Measurements from ENCODE around the gene ZNF337.
A peak's percentile ranks its signal among the peaks of the same experiment; 100 is the strongest.
"Not testable (repeated sequence)": the region's sequence is repeated elsewhere in the genome, so short reads cannot be mapped to it uniquely, and the experiment has no call there.

ZNF337 gene

GRCh38 chr20:25706793-25707192 lies 10.1 kb upstream of the ZNF337 start:
- H3K36me3 Mint-ChIP-seq, result no peaks in the 10 kb centered on the region
- peak overlapping the region; percentile 68 for H3K27ac Mint-ChIP-seq

GRCh38 chr20:25705830-25706351 lies 9.2 kb upstream of the ZNF337 start:
- H3K36me3 Mint-ChIP-seq, result no peaks in the 10 kb centered on the region
- peak overlapping the region; percentile 68 for H3K27ac Mint-ChIP-seq
- no peaks in the 10 kb centered on the region for H3K9me3 Mint-ChIP-seq
- H3K4me1 Mint-ChIP-seq, result peaks cover 17% of the 10 kb centered on the region
- H3K4me3 Mint-ChIP-seq, result no peak overlapping the region
- no peak for DNase-seq (ENCODE audit: low spot score in 2 of 2)
- ATAC-seq, result no peak

More at GRCh38 chr20:25706793-25707192, 10.1 kb upstream of the ZNF337 start:
- Mint-ChIP-seq H3K4me3 (peak overlapping the region; percentile 25), H3K9me3 (no peaks in the 10 kb centered on the region), H3K4me1 (peaks cover 17% of the 10 kb centered on the region)
- ATAC-seq (peak; percentile 82), DNase-seq (ENCODE audit: low spot score in 2 of 2) (no peak)

GRCh38 chr20:25704303-25704702 lies 7.7 kb upstream of the ZNF337 start:
- Mint-ChIP-seq H3K4me1 (peaks cover 17% of the 10 kb centered on the region), H3K9me3 (peaks cover 13% of the 10 kb centered on the region)
- not testable (repeated sequence) for DNase-seq (ENCODE audit: low spot score in 2 of 2); ATAC-seq; H3K4me3 Mint-ChIP-seq; H3K27ac Mint-ChIP-seq; H3K36me3 Mint-ChIP-seq

GRCh38 chr20:25700835-25701234 lies 4.2 kb upstream of the ZNF337 start:
- not testable (repeated sequence) for H3K27ac Mint-ChIP-seq; DNase-seq (ENCODE audit: low spot score in 2 of 2); ATAC-seq; H3K36me3 Mint-ChIP-seq; H3K4me1 Mint-ChIP-seq; H3K4me3 Mint-ChIP-seq
- H3K9me3 Mint-ChIP-seq, result peaks cover 13% of the 10 kb centered on the region

- peaks cover 13% of the 10 kb centered on the region for H3K9me3 Mint-ChIP-seq
- no peak for ATAC-seq
- no peak overlapping the region for H3K4me3 Mint-ChIP-seq
These were observed 3.3 kb upstream of the ZNF337 start for GRCh38 chr20:25699914-25700313.

GRCh38 chr20:25697132-25697446 lies 436 bp upstream of the ZNF337 start:
- ATAC-seq (no peak), DNase-seq (ENCODE audit: low spot score in 2 of 2) (no peak)
- Mint-ChIP-seq H3K4me3 (peak overlapping the region; percentile 88), H3K36me3 (no peaks in the 10 kb centered on the region), H3K27ac (peak overlapping the region; percentile 93), H3K9me3 (peaks cover 13% of the 10 kb centered on the region), H3K4me1 (peaks cover 6% of the 10 kb centered on the region)

More at GRCh38 chr20:25699914-25700313, 3.3 kb upstream of the ZNF337 start:
- Mint-ChIP-seq H3K4me1 (peaks cover 6% of the 10 kb centered on the region), H3K36me3 (no peaks in the 10 kb centered on the region), H3K27ac (no peak overlapping the region)
- DNase-seq (ENCODE audit: low spot score in 2 of 2), result no peak

- peaks cover 17% of the 10 kb centered on the region for H3K4me1 Mint-ChIP-seq
- H3K4me3 Mint-ChIP-seq, result peak overlapping the region; percentile 88
- peak overlapping the region; percentile 93 for H3K27ac Mint-ChIP-seq
- peaks cover 12% of the 10 kb centered on the region for H3K36me3 Mint-ChIP-seq
- no peak for DNase-seq (ENCODE audit: low spot score in 2 of 2)
- H3K9me3 Mint-ChIP-seq, result peaks cover 12% of the 10 kb centered on the region
- ATAC-seq, result no peak
These were observed 902 bp downstream of the ZNF337 start for GRCh38 chr20:25695532-25696370.

GRCh38 chr20:25692499-25692898 lies 4.2 kb downstream of the ZNF337 start:
- Mint-ChIP-seq H3K27ac (no peak overlapping the region), H3K4me1 (peaks cover 11% of the 10 kb centered on the region), H3K9me3 (no peaks in the 10 kb centered on the region), H3K4me3 (no peak overlapping the region), H3K36me3 (peaks cover 32% of the 10 kb centered on the region)
- DNase-seq (ENCODE audit: low spot score in 2 of 2) (no peak), ATAC-seq (no peak)

- ATAC-seq (no peak), DNase-seq (ENCODE audit: low spot score in 2 of 2) (no peak)
- H3K4me3 Mint-ChIP-seq, result no peak overlapping the region
- H3K36me3 Mint-ChIP-seq, result peaks cover 32% of the 10 kb centered on the region
- no peak overlapping the region for H3K27ac Mint-ChIP-seq
- H3K4me1 Mint-ChIP-seq, result peaks cover 16% of the 10 kb centered on the region
- H3K9me3 Mint-ChIP-seq, result no peaks in the 10 kb centered on the region
These were observed 6.2 kb downstream of the ZNF337 start for GRCh38 chr20:25690427-25690826.

GRCh38 chr20:25686081-25687067 lies 10.3 kb downstream of the ZNF337 start:
- peak overlapping the region; percentile 41 for H3K27ac Mint-ChIP-seq
- H3K4me3 Mint-ChIP-seq, result no peak overlapping the region

GRCh38 chr20:25685276-25686080 lies 11.2 kb downstream of the ZNF337 start:
- peak overlapping the region; percentile 41 for H3K27ac Mint-ChIP-seq
- no peaks in the 10 kb centered on the region for H3K9me3 Mint-ChIP-seq
- H3K4me3 Mint-ChIP-seq, result no peak overlapping the region
- peaks cover 51% of the 10 kb centered on the region for H3K36me3 Mint-ChIP-seq
- ATAC-seq (peak; percentile 49), DNase-seq (ENCODE audit: low spot score in 2 of 2) (no peak)
- H3K4me1 Mint-ChIP-seq, result peaks cover 12% of the 10 kb centered on the region

More at GRCh38 chr20:25686081-25687067, 10.3 kb downstream of the ZNF337 start:
- no peak for DNase-seq (ENCODE audit: low spot score in 2 of 2)
- H3K9me3 Mint-ChIP-seq, result no peaks in the 10 kb centered on the region
- peaks cover 18% of the 10 kb centered on the region for H3K4me1 Mint-ChIP-seq
- H3K36me3 Mint-ChIP-seq, result peaks cover 48% of the 10 kb centered on the region
- ATAC-seq, result peak; percentile 28

GRCh38 chr20:25683826-25684225 lies 12.8 kb downstream of the ZNF337 start:
- H3K27ac Mint-ChIP-seq; ATAC-seq; H3K9me3 Mint-ChIP-seq; H3K4me3 Mint-ChIP-seq; DNase-seq (ENCODE audit: low spot score in 2 of 2): not testable (repeated sequence)
- H3K36me3 Mint-ChIP-seq, result peaks cover 49% of the 10 kb centered on the region
- peaks cover 12% of the 10 kb centered on the region for H3K4me1 Mint-ChIP-seq

- ATAC-seq (no peak), DNase-seq (ENCODE audit: low spot score in 2 of 2) (no peak)
- no peak overlapping the region for H3K4me3 Mint-ChIP-seq
- H3K27ac Mint-ChIP-seq, result no peak overlapping the region
- peaks cover 12% of the 10 kb centered on the region for H3K4me1 Mint-ChIP-seq
- peaks cover 53% of the 10 kb centered on the region for H3K36me3 Mint-ChIP-seq
- H3K9me3 Mint-ChIP-seq, result no peaks in the 10 kb centered on the region
These were observed 13.6 kb downstream of the ZNF337 start for GRCh38 chr20:25683050-25683449.

- H3K36me3 Mint-ChIP-seq, result peaks cover 72% of the 10 kb centered on the region
- peak overlapping the region; percentile 26 for H3K27ac Mint-ChIP-seq
- no peak overlapping the region for H3K4me3 Mint-ChIP-seq
- no peaks in the 10 kb centered on the region for H3K9me3 Mint-ChIP-seq
- no peaks in the 10 kb centered on the region for H3K4me1 Mint-ChIP-seq
- ATAC-seq (no peak), DNase-seq (ENCODE audit: low spot score in 2 of 2) (no peak)
These were observed 20.4 kb downstream of the ZNF337 start for GRCh38 chr20:25676164-25676809.
